NB4 (cell line): Measurements from ENCODE around the gene CEP162.
"Not testable (repeated sequence)": the region's sequence is repeated elsewhere in the genome, so short reads cannot be mapped to it uniquely, and the experiment has no call there.

ENCODE experiments used
- DNase-seq: peaks from one replicate; pipeline ENCODE4 v3.0.0; 2010; ENCODE audit warnings: low read depth
- H3K4me3 ChIP-seq: one replicate; pipeline ENCODE4 v1.5.1; 2011; ENCODE audit warnings: mild to moderate bottlenecking, low read depth, low read length, moderate library complexity
- CTCF ChIP-seq: IDR thresholded peaks from one replicate; pipeline ENCODE4 v1.5.1; 2012; ENCODE audit warnings: low read depth, low read length
- MYC ChIP-seq: IDR thresholded peaks from 2 replicates; pipeline ENCODE4 v1.6.1; 2011; ENCODE audit warnings: low read depth, low read length
- POLR2A ChIP-seq: IDR thresholded peaks from 2 replicates; pipeline ENCODE4 v1.6.1; 2011; ENCODE audit warnings: mild to moderate bottlenecking; ENCODE audit not compliant: insufficient read length; ENCODE audit errors: extremely low read depth
- TF ChIP-seq, protein P1 (sequence below): IDR thresholded peaks from 2 replicates; pipeline ENCODE4 v1.6.1; 2011; ENCODE audit warnings: low read depth, low read length

CEP162 gene

GRCh38 chr6:84243240-84243639 is 15.8 kb upstream of the CEP162 start:
- no peak for TF ChIP-seq MYC
- TF ChIP-seq, protein P1, sequence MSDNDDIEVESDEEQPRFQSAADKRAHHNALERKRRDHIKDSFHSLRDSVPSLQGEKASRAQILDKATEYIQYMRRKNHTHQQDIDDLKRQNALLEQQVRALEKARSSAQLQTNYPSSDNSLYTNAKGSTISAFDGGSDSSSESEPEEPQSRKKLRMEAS = no peak
- TF ChIP-seq CTCF = no peak
- TF ChIP-seq POLR2A = no peak
- DNase-seq = no peak
- H3K4me3 ChIP-seq = no peak overlapping the region

DNA sequence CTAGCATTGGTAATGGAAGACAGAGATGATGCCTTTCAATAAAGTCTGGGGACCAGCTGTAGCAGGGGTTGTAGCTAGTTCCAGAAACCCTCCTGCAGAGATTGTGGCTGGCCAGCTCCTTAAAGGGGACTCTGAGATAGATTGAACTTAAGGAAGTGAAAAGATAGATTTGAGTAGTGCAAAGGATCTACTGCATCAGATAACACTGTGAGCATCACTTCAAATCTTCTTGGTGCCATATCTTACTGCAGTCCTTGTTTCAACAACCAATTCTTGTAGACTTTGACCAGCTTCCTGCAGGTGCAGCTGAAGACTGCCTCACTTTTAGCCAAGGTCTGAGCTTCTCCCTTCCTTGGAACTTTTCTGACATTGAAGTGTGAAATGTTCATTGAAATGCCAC is 14.8 kb upstream of the CEP162 start:
- no peak for DNase-seq
- H3K4me3 ChIP-seq = no peak overlapping the region
- TF ChIP-seq CTCF = no peak
- no peak for TF ChIP-seq MYC
- TF ChIP-seq POLR2A = no peak
- TF ChIP-seq, protein P1 = no peak

- peak overlapping the region; percentile 94 for H3K4me3 ChIP-seq
- TF ChIP-seq CTCF (no peak), POLR2A (no peak), MYC (no peak)
- TF ChIP-seq, protein P1 = no peak
- DNase-seq = no peak
Measured at GRCh38 chr6:84228198-84228543, 728 bp upstream of the CEP162 start.

DNA sequence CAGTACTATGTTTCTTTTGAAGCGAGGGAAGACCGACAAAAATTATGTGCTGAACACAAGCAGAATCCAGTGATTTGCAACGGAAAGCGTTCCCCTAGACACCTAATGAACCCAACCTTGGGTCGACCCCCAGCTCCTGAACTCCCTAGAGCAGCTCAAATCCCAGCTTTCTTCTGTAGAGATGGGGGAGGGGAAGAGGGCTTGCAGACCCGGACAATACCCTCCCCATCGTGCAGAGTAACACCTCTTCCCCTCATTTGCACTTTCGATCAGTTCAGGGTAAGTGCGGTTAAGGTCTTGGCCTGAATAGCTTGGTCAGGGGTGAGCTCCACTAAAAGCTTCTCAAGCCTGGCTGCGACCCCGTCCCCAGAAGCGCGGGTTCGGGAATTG is 404 bp downstream of the CEP162 start:
- no peak for DNase-seq
- H3K4me3 ChIP-seq = peak overlapping the region; percentile 94
- TF ChIP-seq POLR2A (no peak), MYC (no peak), CTCF (no peak)
- TF ChIP-seq, protein P1 = no peak

GRCh38 chr6:84224251-84224650 is 3.2 kb downstream of the CEP162 start:
- no peak overlapping the region for H3K4me3 ChIP-seq
- peak; percentile 25 for DNase-seq
- TF ChIP-seq MYC = no peak
- TF ChIP-seq, protein P1 = no peak
- no peak for TF ChIP-seq POLR2A
- TF ChIP-seq CTCF = no peak

- not testable (repeated sequence) for H3K4me3 ChIP-seq, DNase-seq
Measured at GRCh38 chr6:84223608-84224007, 3.8 kb downstream of the CEP162 start.
